GM18867 (cell line): ENCODE measurements around the gene OMP.

ENCODE experiments used
- ATAC-seq: cut with Tn5 transposase; IDR thresholded peaks from one replicate; pipeline ENCODE4 v1.9.1; 2021; ENCODE audit warnings: mild to moderate bottlenecking, moderate library complexity; ENCODE audit not compliant: unreplicated experiment

Gene OMP

DNA sequence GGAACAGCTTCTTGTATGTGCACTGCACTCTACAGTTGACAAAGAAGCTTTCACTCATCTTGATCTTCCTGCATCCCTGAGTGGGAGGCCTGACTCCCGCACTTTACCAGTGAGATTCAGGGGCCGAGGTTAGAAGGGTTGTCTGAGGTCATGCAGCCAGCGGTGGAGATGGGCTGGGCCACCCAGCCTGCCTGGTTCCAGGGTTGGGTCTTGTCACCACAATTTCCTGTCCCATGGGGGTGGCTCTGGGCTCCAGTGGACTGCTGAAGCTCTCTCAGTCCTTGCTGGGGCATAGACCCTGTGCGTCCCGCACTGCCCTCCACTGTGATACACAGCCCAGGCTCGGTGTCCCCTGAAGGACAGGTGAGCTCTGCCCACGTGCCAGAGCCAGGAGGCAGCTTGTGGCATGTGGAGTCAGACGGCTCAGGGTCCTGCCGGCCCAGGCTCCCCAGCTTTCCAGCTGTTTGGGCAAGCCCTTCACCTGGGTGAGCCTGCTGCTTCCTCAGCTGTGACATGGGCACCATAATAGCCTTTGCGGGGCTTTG is 18.5 kb downstream of the OMP start:
- no peak for ATAC-seq

DNA sequence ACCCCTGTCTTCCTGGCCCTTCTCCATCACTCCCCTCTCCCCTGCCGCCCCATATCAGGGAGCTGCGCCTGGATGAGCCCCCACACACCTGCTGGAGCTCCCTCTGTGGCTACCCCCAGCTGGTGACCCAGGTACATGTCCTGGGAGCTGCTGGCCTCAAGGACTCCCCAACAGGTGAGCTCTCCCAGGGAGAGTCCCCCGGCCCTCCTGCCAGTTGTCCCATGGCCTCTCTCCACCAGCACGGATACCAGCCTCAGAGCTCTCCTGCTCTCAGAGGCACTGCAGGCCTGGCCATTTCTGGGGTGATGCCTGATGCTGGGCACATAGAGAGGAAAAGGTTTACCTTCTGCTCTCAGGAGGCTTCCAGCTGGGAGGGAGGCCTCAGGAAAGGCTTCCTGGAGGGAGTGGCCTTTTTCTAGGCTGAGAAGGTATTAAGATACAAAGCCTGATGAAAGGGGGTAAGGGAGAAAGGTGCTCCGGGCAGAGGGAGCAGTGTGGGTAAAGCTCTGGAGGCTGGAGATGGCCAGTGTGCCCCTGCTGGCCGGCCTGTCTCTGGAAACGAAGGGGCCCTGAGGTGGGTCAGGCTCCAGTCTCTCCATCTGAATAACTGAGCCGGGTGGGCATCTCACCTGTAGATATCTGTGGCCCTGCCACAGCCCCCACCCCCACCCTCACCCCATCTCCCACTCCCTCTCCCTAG is 19.4 kb downstream of the OMP start:
- no peak for ATAC-seq

DNA sequence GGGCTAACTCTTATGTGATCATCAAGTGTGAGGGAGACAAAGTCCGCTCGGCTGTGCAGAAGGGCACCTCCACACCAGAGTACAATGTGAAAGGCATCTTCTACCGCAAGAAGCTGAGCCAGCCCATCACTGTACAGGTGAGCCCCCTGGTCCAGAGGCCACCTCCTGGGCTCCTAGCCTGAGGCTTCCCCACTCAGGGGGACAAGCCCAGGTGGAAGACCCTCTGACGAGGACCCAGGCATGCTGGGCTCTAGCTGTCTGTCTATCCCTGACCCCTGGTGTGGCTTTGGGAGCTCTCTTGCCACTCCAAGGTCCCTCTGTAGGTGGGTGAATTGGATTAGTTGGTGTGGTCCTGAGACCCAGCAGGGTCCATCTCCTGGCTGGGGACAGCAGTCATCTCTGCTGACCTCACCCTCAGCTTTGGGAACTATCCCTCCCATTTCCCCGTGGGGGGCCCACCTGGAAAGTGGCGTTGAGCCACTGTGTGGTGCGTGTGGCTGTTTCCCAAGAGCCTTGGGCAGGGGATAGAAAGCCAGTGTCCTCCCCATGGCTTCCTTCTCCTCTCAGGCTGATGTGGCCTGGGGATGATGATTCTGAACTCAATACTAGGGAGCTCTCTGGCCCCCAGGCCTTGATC is 20.1 kb downstream of the OMP start:
- no peak for ATAC-seq

DNA sequence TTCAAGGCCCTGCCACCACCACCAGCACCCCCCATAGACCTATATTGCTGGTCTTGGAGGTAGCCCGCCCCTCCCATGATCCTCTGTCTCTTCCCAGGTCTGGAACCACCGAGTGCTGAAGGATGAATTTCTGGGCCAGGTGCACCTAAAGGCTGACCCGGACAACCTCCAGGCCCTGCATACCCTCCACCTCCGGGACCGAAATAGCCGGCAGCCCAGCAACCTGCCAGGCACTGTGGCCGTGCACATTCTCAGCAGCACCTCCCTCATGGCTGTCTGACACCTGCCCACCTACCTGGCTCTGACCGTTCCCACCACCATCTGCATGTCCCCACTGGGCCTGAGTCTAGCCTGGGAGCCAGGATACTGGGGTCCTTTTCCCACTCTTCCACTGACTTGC is 21.0 kb downstream of the OMP start:
- no peak for ATAC-seq

DNA sequence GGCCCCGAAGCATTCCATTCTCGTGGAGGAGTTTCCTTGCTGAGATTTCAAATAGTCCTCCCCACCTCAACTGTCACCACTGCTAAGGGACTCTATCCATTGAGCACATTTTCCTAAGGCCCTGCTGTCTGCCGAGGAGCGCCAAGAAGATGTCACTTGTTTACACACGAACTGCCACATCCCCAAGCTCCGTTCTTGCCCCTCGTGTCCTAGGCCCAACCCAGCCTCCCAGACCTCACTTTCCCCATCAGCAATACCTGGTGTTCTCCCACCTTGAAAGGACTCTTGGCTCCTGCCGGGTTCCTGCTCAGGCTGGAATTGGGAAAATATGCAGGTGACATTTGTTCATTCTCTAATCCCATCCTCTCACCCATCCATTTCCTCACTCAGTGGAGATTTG is 21.4 kb downstream of the OMP start:
- ATAC-seq, result no peak

DNA sequence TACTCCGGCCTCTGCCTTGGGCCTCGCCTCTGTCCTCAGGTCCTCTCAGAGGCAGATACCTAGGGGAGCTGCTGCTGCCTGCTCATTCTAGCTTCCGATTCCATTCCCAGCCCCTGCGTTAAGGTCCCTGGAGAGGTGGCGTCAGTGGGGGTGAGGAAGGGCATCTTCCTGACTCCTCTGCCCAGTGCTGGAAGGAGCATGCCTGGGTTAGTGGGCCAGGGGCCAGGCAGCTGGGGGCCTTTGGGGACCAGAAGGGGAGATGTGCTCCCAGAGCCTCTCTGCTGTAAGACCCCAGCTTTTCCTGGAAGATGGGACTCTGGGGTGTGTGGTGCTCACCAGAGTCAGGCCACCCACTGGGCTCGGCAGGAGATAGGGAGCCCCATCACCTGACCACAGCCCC is 21.8 kb downstream of the OMP start:
- no peak for ATAC-seq

DNA sequence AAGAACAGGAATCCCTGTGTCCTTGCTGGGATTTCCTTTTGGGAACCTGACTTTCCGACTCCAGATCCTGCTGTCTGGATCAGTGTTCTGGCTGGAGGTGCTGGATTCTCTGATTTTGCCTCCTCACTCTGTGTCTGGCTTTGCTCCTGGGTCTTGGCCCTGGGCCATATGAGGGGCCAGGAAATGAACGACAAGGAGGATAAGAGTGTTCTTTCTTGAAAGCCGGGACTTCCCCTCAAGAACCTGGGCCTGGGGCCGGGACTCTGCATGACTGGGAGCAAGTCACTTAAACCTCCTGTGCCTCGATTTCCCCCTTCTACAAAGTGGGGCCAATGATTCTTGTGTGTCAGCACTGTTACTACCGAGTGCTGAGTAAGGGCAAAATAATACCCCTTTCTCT is 22.6 kb downstream of the OMP start:
- no peak for ATAC-seq

DNA sequence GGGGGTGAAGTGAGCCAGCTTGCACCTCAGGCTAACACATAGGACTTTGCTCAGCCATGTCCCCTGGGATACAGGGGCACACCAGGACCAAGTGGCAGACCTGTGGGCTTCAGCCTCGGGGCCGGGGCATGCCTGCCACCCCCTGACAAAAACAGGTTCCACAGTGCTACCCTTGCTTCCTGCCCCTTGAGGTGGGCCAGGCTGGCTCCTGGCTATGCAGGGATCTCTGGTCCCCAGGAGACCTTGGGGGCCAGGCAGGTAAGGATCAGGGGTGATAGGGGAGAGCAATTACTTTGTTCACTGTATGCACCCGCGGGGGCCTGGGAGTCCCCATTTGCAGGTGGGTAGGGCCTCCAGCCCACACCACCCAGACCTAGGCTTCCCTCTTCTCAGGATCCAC is 23.1 kb downstream of the OMP start:
- ATAC-seq, result no peak

DNA sequence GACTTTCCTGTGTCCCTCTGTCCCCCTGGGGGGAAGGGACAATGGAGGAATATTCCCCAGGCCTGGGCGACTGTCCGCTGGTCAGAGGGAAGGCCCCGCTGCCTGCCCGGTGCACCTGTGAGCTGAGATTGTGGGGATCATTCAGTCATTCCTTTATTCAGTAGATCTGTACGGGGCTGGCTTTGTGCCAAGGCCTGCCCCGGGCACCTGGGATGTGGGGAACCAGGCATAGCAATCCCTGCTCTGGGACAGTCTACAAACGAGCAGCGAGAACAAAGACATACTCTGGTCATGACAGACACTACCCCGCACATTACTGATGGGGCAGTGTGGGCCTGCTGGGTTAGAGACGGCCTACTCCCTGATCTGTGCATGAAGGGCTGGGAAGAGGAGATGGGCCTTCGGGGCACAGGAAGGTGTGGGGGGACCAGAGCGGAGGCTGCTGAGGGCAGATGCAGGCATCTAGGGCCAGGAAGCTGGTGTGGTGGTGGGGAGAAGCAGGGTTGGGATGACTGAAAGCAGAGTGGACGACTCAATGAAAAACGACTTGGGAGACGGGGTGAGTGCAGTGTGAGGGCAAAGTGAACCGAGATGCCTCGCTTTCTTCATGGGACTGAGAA is 23.6 kb downstream of the OMP start:
- ATAC-seq, result no peak

DNA sequence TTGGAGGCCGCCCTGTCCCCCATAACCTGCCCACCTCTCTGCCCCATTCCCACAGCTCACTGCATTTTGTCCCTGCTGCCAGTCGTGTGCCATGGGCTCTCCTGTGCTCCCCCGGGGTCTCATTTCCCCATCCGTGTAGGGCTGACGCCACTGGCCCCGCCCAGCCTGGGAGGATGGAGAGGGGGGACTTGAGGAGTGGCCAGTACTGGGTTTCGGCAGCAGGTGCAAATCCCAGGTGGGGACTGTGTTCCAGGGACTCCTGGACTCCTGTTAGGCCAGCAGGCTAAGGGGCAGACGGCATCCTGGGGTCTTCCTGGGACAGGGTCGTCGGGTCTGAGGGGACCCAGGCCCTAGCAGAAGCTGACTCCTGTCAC is 24.2 kb downstream of the OMP start:
- ATAC-seq, result no peak

DNA sequence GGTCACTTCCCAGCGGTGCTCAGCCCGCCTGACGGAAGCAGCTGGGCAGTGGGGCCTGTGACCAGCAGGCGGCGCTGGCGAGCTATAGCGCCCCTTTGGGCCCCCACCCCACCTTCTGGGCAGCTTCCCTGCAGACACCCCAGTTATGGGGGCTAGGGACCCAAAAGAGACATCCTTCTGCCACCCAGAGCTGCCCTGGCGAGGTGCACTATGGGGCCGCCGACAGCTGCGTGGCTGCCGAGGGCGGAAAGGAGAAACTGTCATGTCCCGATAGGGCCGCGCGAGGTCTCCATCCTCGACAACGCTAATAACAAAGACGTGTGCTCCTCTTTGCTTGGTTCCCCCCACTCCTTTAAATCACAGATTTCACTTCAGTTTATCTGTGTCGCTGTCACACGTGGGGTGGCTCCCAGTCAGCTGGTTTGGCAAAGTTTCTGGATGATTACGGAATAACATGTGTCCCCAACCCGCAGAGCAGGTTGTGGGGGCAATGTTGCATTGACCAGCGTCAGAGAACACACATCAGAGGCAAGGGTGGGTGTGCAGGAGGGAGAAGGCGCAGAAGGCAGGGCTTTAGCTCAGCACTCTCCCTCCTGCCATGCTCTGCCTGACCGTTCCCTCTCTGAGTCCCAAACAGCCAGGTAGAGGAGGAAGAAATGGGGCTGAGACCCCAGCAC is 24.7 kb downstream of the OMP start:
- ATAC-seq, result no peak

DNA sequence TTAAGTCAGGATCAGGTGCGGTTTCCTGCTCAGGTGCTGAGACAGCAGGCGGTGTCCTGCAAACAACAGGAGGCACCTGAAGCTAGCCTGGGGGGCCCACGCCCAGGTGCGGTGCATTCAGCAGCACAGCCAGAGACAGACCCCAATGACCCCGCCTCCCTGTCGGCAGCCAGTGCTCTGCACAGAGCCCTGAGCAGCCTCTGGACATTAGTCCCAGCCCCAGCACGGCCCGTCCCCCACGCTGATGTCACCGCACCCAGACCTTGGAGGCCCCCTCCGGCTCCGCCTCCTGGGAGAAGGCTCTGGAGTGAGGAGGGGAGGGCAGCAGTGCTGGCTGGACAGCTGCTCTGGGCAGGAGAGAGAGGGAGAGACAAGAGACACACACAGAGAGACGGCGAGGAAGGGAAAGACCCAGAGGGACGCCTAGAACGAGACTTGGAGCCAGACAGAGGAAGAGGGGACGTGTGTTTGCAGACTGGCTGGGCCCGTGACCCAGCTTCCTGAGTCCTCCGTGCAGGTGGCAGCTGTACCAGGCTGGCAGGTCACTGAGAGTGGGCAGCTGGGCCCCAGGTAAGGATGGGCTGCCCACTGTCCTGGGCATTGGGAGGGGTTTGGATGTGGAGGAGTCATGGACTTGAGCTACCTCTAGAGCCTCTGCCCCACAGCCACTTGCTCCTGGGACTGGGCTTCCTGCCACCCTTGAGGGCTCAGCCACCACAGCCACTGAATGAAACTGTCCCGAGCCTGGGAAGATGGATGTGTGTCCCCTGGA is 25.5 kb downstream of the OMP start, which contains the start of gene MYO7A:
Gene MYO7A (plus strand): TSS at position 327 of the 772 bp plus-strand sequence. CDS start 2,389 bp downstream, outside the sequence.
- no peak for ATAC-seq

DNA sequence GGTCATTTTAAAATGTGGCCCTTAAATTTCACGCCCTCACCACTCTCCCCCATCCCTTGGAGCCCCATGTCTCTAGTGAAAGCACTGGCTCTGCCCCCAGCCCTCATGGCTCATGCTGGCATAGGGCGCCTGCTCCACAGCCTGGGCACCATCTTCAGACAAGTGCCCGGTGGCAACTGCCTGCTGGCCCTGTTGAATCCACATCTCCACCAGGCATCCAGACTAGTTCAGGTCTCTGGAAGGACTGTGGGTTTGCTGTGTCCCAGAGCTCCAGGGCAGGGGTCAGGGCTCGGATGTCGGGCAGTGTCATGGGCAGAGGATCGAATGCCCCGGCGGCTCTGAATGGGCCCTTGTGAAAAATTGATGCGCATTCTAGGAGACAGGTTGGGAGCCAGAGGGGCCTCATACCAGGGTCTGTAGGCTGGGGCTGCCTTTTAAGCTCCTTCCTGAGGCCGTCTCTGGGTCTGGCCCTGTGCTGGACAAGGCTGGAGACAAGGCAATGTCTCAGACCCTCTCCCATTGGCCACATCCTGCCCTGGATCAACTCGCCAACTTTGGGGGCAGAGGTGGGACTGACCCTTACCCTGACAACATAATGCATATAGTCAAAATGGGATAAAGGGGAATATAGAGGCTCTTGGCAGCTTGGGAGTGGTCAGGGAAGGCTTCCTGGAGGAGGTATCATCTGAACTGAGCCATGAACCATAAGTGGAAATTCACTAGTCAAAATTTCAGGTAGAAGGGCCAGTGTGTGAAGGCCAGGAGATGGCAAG is 26.6 kb downstream of the OMP start:
- ATAC-seq, result no peak

DNA sequence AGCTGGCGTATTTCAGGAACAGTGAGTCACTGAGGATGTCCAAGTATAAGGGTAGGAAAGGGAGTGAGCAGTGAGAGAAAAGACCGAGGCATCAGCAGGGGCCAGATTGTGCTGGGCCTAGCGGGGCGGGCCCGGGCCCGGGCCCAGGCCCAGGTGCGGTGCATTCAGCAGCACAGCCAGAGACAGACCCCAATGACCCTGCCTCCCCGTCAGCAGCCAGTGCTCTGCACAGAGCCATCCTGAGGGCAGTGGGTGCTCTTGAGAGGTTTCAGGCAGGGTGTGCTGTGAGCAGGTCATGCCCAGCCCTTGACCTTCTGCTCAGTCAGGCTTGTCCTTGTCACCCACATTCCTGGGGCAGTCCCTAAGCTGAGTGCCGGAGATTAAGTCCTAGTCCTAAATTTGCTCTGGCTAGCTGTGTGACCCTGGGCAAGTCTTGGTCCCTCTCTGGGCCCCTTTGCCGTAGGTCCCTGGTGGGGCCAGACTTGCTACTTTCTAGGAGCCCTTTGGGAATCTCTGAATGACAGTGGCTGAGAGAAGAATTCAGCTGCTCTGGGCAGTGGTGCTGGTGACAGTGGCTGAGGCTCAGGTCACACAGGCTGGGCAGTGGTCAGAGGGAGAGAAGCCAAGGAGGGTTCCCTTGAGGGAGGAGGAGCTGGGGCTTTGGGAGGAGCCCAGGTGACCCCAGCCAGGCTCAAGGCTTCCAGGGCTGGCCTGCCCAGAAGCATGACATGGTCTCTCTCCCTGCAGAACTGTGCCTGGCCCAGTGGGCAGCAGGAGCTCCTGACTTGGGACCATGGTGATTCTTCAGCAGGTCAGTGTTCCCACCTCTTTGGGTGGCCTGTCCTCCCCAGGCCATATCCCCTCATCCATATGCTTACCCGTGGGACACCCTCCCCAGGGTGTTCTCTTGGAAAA is 27.5 kb downstream of the OMP start:
- ATAC-seq, result no peak

DNA sequence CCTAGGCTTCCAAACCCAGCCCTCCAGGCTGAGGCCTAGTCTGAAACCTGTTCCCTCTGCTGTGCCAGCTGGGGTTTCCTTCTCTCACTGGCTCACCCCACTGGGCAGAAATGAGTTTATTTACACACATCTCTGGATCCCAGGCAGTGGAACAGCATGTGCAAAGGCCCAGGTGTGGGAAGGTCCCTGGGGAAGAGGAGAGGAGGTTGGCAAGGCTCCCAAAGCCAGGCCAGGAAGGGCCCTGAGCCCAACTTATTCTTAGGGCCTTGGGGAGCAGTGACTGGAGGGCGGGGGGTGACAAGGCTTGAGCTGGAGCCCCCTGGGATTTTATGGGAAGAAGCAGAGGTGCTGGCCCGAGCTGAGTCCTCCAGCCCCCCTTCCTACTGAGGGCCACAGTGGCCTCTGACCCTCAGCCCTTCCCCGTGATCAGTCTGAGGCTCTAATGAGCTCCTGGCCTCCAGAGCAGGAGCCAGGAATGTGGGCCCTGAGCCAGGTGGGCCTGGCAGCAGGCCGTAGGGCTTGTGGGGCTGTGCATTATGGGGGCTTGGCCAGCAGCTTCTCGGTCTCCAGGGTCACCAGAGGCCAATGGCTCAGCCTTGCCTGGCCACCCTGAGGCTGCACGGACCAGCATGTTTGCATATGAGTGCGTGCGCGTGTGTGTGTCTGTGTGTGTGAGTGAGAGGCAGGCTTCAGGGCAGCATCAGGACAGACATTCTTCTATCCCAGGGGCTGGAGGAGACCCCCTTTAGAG is 28.3 kb downstream of the OMP start:
- ATAC-seq, result no peak

DNA sequence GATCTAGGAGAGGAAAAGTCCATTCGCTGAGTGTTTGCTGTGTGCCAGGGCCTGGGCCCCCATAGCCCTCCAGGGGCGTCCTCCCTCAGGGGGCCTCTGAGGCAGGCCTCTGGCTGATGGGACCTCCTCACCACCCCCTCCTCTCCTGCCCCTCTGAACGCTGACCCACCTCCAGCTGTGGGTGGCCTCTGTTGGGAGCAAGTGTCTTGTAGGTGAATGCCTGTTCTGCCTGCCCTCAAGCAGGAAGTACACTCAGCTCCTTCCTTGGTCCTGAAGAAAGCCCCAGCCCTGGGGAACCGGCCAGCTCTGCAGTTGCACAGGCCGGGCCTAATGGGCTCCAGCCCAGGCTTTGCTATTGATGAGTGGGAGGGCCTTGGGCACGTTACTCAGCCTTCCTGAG is 28.9 kb downstream of the OMP start:
- no peak for ATAC-seq

DNA sequence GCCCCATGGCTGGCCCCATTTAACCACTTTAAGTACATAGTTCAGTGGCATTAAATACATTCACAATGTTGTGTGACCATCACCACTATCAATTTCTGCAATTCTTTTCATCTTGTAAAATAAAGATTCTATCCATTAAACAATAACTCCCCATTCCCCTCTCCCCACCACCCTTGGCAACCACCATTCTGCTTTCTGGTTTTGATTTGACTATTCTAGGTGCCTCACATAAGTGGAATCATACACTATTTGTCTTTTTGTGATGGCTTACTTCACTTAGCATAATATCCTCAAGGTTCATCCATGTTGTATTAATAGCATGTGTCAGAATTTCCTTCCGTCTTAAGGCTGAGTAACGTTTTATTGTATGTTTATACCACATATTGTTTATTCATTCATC is 32.4 kb downstream of the OMP start:
- ATAC-seq, result no peak

DNA sequence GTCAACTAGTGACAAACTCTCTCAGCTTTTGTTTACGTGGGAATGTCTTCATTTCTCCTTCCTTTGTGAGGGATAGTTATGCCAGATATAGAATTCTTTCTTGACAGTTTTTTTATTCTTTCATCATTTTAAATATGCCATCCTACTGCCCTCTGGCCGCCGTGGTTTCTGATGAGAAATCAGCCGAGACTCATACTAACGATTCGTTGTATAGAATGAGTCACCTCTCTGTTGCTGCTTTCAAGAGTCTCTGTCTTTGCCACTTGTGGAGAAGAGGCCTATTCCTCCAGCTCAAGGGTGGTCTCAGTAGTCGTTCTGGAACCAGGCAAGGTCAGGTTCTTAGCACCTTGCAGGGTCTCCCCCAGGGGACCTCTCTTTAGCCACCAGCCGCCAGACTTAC is 33.4 kb downstream of the OMP start:
- ATAC-seq, result no peak
